K562 (cell line): ENCODE measurements around the gene DHX36. TPM values are rescaled to one million over a fixed set of nuclear protein-coding genes. Genes with fewer than 3 reads are reported as not detected.

Experiments
- ATAC-seq: fragments of 200-7000 bp; cut with Tn5 transposase; 3 replicates; pipeline ENCODE4 v1.9.1; 2020; ENCODE audit warnings: moderate library complexity
- BruUV-seq: library from RNA; stranded (reverse); fragments of 400-500 nt; replicated peaks from 2 replicates; lab custom pipeline; 2021; lab: Mats Ljungman, UMichigan
- CTCF ChIA-PET: fragments of 300-600 bp; formaldehyde crosslinking; extraction: SDS; loops from one replicate; lab custom pipeline; 2021; ENCODE audit warnings: low intra/inter-chr PET ratio; lab: Yijun Ruan, JAX
- POLR2A ChIA-PET: fragments of 300-600, 350-650 bp; sonication (Branson Sonifier 250); formaldehyde crosslinking; extraction: SDS; loops from one replicate; lab custom pipeline; 2021; ENCODE audit warnings: antibody characterized with exemption, inconsistent platforms; lab: Yijun Ruan, JAX
- DNase-seq, 4 experiments: peaks; one replicate each; pipeline versions ENCODE4 v3.0.0 to v3.0.0-alpha.2; 2011 to 2018; ENCODE audit warnings: low spot score in 3 of 4, mixed read lengths in 3 of 4; ENCODE audit errors: extremely low read depth in 1 of 4
- FAIRE-seq: peaks from 2 replicates; lab custom pipeline; 2011; peaks lifted over from hg19 to GRCh38; lab: Jason Lieb, UNC
- H2AFZ ChIP-seq: 2 replicates; pipeline ENCODE4 v1.6.0; 2011; ENCODE audit warnings: low read depth, low read length, control low read depth, inconsistent platforms
- H3K27ac ChIP-seq: fragments of 200-600 bp; 3 replicates; pipeline ENCODE4 v1.8.0; 2011; ENCODE audit warnings: low read depth, mild to moderate bottlenecking, control low read depth, inconsistent platforms, low read length, moderate library complexity, mixed read lengths; ENCODE audit errors: extremely low read depth
- H3K27me3 ChIP-seq, 2 experiments: fragments of 300-600 bp in 1 of 2; 2 replicates in 1 of 2; 3 replicates in 1 of 2; pipeline versions ENCODE4 v1.6.0 to v1.8.0; 2011; ENCODE audit warnings: inconsistent platforms in 2 of 2, low read length in 2 of 2, mild to moderate bottlenecking in 1 of 2, mixed read lengths in 1 of 2, moderate library complexity in 1 of 2; ENCODE audit not compliant: control insufficient read depth in 2 of 2, insufficient read depth in 2 of 2
- H3K36me3 ChIP-seq: fragments of 300-600 bp; 3 replicates; pipeline ENCODE4 v1.8.0; 2011; ENCODE audit warnings: mild to moderate bottlenecking, low read length, inconsistent platforms; ENCODE audit not compliant: control insufficient read depth, insufficient read depth
- H3K4me1 ChIP-seq, 2 experiments: fragments of 200-600 bp in 1 of 2; replicated peaks in 1 of 2; 2 replicates in 1 of 2; 3 replicates in 1 of 2; pipeline versions ENCODE4 v1.5.1 to v1.8.0; 2011; ENCODE audit warnings: inconsistent platforms in 2 of 2, low read length in 2 of 2, mild to moderate bottlenecking in 1 of 2, mixed read lengths in 1 of 2, moderate library complexity in 1 of 2; ENCODE audit not compliant: control insufficient read depth in 2 of 2, insufficient read depth in 2 of 2
- H3K4me2 ChIP-seq: 2 replicates; pipeline ENCODE4 v1.6.1; 2011; ENCODE audit warnings: low read length, control low read depth, inconsistent platforms, mixed read lengths; ENCODE audit not compliant: insufficient read depth
- H3K4me3 ChIP-seq: fragments of 200-600 bp; sonication (generic), shearing (Covaris generic); 2 replicates; pipeline ENCODE4 v1.5.1; 2016; ENCODE audit warnings: control low read depth, inconsistent platforms
- H3K79me2 ChIP-seq: fragments of 200-600 bp; 3 replicates; pipeline ENCODE4 v1.8.0; 2011; ENCODE audit warnings: low read length, inconsistent platforms; ENCODE audit not compliant: control insufficient read depth, insufficient read depth
- H3K9ac ChIP-seq, 2 experiments: 2 replicates each; pipeline versions ENCODE4 v1.6.0 to v1.6.1; 2011; ENCODE audit warnings: low read depth in 2 of 2, low read length in 2 of 2, control low read depth in 1 of 2, inconsistent platforms in 1 of 2, mild to moderate bottlenecking in 1 of 2, mixed read lengths in 1 of 2; ENCODE audit not compliant: insufficient read depth in 1 of 2
- H3K9me1 ChIP-seq: one replicate; pipeline ENCODE4 v1.6.0; 2011; ENCODE audit warnings: inconsistent platforms, mild to moderate bottlenecking, low read length, moderate library complexity; ENCODE audit not compliant: control insufficient read depth, insufficient read depth
- H3K9me3 ChIP-seq: replicated peaks from 2 replicates; pipeline ENCODE4 v1.5.1; 2011; ENCODE audit warnings: low read depth, low read length, inconsistent platforms; ENCODE audit not compliant: control insufficient read depth, insufficient read depth
- H4K20me1 ChIP-seq: replicated peaks from 2 replicates; pipeline ENCODE4 v1.6.1; 2011; ENCODE audit warnings: low read length, inconsistent platforms, mixed read lengths; ENCODE audit not compliant: control insufficient read depth, insufficient read depth
- CBFA2T3 ChIP-seq: fragments of 450-650 bp; IDR thresholded peaks from 2 replicates; pipeline ENCODE4 v1.6.1; 2017
- CCAR2 ChIP-seq: fragments of 200-400 bp; formaldehyde crosslinking; IDR thresholded peaks from 2 replicates; pipeline ENCODE4 v1.6.1; 2017; ENCODE audit warnings: mild to moderate bottlenecking, low read depth, low read length
- DMBX1 ChIP-seq: fragments of 250-450 bp; sonication (Bioruptor Pico); IDR thresholded peaks from 2 replicates; pipeline ENCODE4 v1.8.0; 2022; ENCODE audit warnings: inconsistent platforms, mild to moderate bottlenecking, moderate library complexity, borderline replicate concordance
- GATA2 ChIP-seq: sonication (generic); formaldehyde crosslinking; IDR thresholded peaks from 2 replicates; pipeline ENCODE4 v1.4.0; 2020; ENCODE audit warnings: mild to moderate bottlenecking, missing genetic modification reagents
- GATAD2B ChIP-seq: fragments of 450-650 bp; IDR thresholded peaks from 2 replicates; pipeline ENCODE4 v1.6.1; 2017; ENCODE audit warnings: mild to moderate bottlenecking, borderline replicate concordance
- KLF16 ChIP-seq: IDR thresholded peaks from 2 replicates; pipeline ENCODE4 v1.6.1; 2016; ENCODE audit warnings: antibody characterized with exemption
- PPARD ChIP-seq: fragments of 250-450 bp; sonication (Bioruptor Pico); IDR thresholded peaks from 2 replicates; pipeline ENCODE4 v1.8.0; 2022; ENCODE audit warnings: inconsistent platforms, mild to moderate bottlenecking, moderate library complexity
- PRMT5 ChIP-seq: sonication (generic); formaldehyde crosslinking; IDR thresholded peaks from 2 replicates; pipeline ENCODE4 v1.5.0; 2020; ENCODE audit warnings: missing genetic modification reagents
- RBM34 ChIP-seq: fragments of 200-400 bp; formaldehyde crosslinking; IDR thresholded peaks from 2 replicates; pipeline ENCODE4 v1.6.1; 2018; ENCODE audit warnings: low read length, borderline replicate concordance; ENCODE audit not compliant: insufficient read depth
- RNF2 ChIP-seq: sonication (generic); IDR thresholded peaks from 2 replicates; pipeline ENCODE4 v1.6.1; 2016
- SMAD1 ChIP-seq: fragments of 150-350 bp; IDR thresholded peaks from 2 replicates; pipeline ENCODE4 v1.6.1; 2014; ENCODE audit warnings: low read length, low read depth; ENCODE audit not compliant: partially characterized antibody
- ZKSCAN1 ChIP-seq: fragments of 150-350 bp; IDR thresholded peaks from 2 replicates; pipeline ENCODE4 v1.6.1; 2016; ENCODE audit warnings: low read depth, low read length
- ZNF561 ChIP-seq: fragments of 450-650 bp; formaldehyde crosslinking; conservative IDR thresholded peaks from 2 replicates; pipeline ENCODE4 v1.4.0; 2020; ENCODE audit warnings: mild to moderate bottlenecking, moderate library complexity
- WGBS: fragments of 100-300 bp; shearing (Covaris generic); methylation state at CpG from one replicate; pipeline ENCODE4 v1.1.6; 2016; ENCODE audit warnings: low coverage, mixed read lengths; ENCODE audit not compliant: insufficient coverage; ENCODE audit errors: missing lambda C conversion rate; 5-methylcytosine and 5-hydroxymethylcytosine counted together
- in situ Hi-C: fragments of 300-500 bp; cut with MboI; formaldehyde crosslinking; loops from 4 replicates; pipeline ENCODE4 v1.15.0; 2018; ENCODE audit warnings: inconsistent platforms, mixed read lengths
- intact Hi-C: fragments of 100-400 bp; cut with micrococcal nuclease; formaldehyde crosslinking; loops from 2 replicates; pipeline ENCODE4 v1.14.2; 2022
- polyA plus RNA-seq, 8 experiments: library from polyadenylated mRNA; depleted of rRNA in 4 of 8; stranded (reverse) in 5 of 8; unstranded in 3 of 8; fragments of >200 nt; fragmentation: Nextera tagmentation in 2 of 8; fragmentation: Illumina TruSeq in 1 of 8; extraction: Ambion mirVana in 2 of 8; extraction: Trizol in 1 of 8; gene quantifications; 2 replicates each; pipeline versions ENCODE4 v1.2.1 to v1.2.3, GENCODE V29; 2011 to 2014; ENCODE audit warnings: inconsistent platforms in 1 of 8, missing spikeins in 1 of 8
- total RNA-seq, 7 experiments: library from RNA; depleted of rRNA in 6 of 7; stranded (reverse); fragments of >200 nt in 6 of 7; fragmentation: Illumina TruSeq in 2 of 7; extraction: Trizol in 2 of 7; gene quantifications; 2 replicates each; pipeline versions ENCODE4 v1.2.1 to v1.2.3, GENCODE V29; 2011 to 2021; ENCODE audit warnings: low replicate concordance in 1 of 7
- TF ChIP-seq, protein P1 (sequence below): sonication (generic); formaldehyde crosslinking; IDR thresholded peaks from 2 replicates; pipeline ENCODE4 v1.8.0; 2022; ENCODE audit warnings: mild to moderate bottlenecking, missing genetic modification reagents
- TF ChIP-seq, protein P2 (sequence below): fragments of 250-450 bp; sonication (Bioruptor Pico); IDR thresholded peaks from 2 replicates; pipeline ENCODE4 v1.5.0; 2021; ENCODE audit warnings: mild to moderate bottlenecking, borderline replicate concordance

The DHX36 gene
- total and polyA plus RNA-seq, 9 of the 15 experiments (the other 6 are each of a cell fraction or from before 2014, with no cell fraction given), result 44.3 to 98.7 (median 57.0) TPM

DNA sequence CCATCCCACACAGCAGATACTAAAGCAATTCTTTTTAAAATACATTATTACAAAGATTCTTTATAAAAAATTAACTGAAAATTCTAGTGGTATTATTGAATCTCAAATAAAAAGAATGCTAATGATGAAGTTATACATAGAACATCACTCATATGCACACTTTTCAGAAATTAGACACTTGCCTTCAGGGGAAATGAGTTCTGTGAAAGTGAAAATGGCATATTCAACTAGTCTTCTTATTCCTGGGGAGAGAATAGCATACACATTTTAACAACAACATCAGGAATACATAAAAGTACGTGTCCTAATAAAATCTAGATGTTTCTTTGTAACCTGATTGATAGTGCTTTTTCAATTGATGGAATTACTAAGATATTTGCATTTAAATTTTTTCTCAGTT is 36.8 kb upstream of the DHX36 start:
- FAIRE-seq, result no peak
- H3K4me2 ChIP-seq, result no peak overlapping the region
- no peak overlapping the region for H3K27ac ChIP-seq
- in situ Hi-C loops, result no loop called here
- no peak overlapping the region for H3K4me3 ChIP-seq
- BruUV-seq, result no TSS peak
- H3K36me3 ChIP-seq, result no peaks in the 10 kb centered on the region
- H4K20me1 ChIP-seq, result no peaks in the 10 kb centered on the region
- TF ChIP-seq RNF2, result no peak
- no peak for TF ChIP-seq PPARD
- no peak for TF ChIP-seq CBFA2T3
- TF ChIP-seq, all 486 proteins: peak for 0
- no peak for DNase-seq
- ChIA-PET CTCF (no interaction called here), POLR2A (no interaction called here)
- intact Hi-C loops, result no loop called here
- Histone ChIP-seq H3K79me2 (no peaks in the 10 kb centered on the region), H3K9ac (no peak overlapping the region), H2AFZ (no peak overlapping the region), H3K4me1 (no peaks in the 10 kb centered on the region), H3K9me1 (no peaks in the 10 kb centered on the region), H3K9me3 (no peaks in the 10 kb centered on the region), H3K27me3 (no peaks in the 10 kb centered on the region)
- no peak for ATAC-seq
- WGBS, result 0% methylated on average over 1 of the region's 1 CpG

DNA sequence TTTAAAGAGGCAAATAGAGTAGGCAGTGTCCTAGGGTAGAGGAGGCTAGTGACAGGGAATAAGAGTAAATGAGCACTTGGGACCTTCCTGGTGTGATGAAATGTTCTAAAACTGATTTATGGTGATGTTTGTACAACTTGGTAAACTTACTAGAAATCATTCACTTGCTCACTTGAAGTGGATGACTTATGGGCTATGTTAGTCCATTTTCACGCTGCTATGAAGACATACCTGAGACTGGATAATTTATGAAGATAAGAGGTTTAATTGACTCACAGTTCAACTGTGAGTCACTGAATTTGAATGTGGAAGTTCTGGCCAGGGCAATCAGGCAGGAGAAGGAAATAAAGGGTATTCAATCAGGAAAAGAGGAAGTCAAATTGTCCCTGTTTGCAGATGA is 31.7 kb upstream of the DHX36 start:
- no peaks in the 10 kb centered on the region for H3K27me3 ChIP-seq
- no peak for FAIRE-seq
- no CpG with 5 or more reads among the region's 1 CpG for WGBS
- no peak for ATAC-seq
- in situ Hi-C loops (no loop called here), intact Hi-C loops (no loop called here)
- no peaks in the 10 kb centered on the region for H3K9me1 ChIP-seq
- H3K36me3 ChIP-seq, result no peaks in the 10 kb centered on the region
- no peaks in the 10 kb centered on the region for H3K79me2 ChIP-seq
- H3K4me3 ChIP-seq, result no peak overlapping the region
- H2AFZ ChIP-seq, result no peak overlapping the region
- H3K9ac ChIP-seq, result no peak overlapping the region
- H3K4me1 ChIP-seq, result no peaks in the 10 kb centered on the region
- no peaks in the 10 kb centered on the region for H4K20me1 ChIP-seq
- no TSS peak for BruUV-seq
- TF ChIP-seq GATAD2B (no peak), PRMT5 (CRISPR knock-in tag) (no peak), KLF16 (no peak), CCAR2 (no peak), ZNF561 (CRISPR knock-in tag) (no peak), DMBX1 (CRISPR knock-in tag) (no peak), ZKSCAN1 (no peak), SMAD1 (no peak), RBM34 (no peak), GATA2 (CRISPR knock-in tag) (no peak)
- TF ChIP-seq, protein P1, sequence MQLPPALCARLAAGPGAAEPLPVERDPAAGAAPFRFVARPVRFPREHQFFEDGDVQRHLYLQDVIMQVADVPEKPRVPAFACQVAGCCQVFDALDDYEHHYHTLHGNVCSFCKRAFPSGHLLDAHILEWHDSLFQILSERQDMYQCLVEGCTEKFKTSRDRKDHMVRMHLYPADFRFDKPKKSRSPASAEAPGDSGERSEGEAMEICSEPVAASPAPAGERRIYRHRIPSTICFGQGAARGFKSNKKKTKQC (CRISPR knock-in tag), result no peak
- TF ChIP-seq, protein P2, sequence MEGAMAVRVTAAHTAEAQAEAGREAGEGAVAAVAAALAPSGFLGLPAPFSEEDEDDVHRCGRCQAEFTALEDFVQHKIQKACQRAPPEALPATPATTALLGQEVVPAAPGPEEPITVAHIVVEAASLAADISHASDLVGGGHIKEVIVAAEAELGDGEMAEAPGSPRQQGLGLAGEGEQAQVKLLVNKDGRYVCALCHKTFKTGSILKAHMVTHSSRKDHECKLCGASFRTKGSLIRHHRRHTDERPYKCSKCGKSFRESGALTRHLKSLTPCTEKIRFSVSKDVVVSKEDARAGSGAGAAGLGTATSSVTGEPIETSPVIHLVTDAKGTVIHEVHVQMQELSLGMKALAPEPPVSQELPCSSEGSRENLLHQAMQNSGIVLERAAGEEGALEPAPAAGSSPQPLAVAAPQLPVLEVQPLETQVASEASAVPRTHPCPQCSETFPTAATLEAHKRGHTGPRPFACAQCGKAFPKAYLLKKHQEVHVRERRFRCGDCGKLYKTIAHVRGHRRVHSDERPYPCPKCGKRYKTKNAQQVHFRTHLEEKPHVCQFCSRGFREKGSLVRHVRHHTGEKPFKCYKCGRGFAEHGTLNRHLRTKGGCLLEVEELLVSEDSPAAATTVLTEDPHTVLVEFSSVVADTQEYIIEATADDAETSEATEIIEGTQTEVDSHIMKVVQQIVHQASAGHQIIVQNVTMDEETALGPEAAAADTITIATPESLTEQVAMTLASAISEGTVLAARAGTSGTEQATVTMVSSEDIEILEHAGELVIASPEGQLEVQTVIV (CRISPR knock-in tag), result no peak
- CTCF ChIA-PET, result no interaction called here
- DNase-seq, result no peak
- H3K9me3 ChIP-seq, result no peaks in the 10 kb centered on the region
- H3K4me2 ChIP-seq, result no peak overlapping the region
- POLR2A ChIA-PET, result no interaction called here
- no peak overlapping the region for H3K27ac ChIP-seq
